ENCODE results near the gene ALG8. TPM values are rescaled to one million over a fixed set of nuclear protein-coding genes. Genes with fewer than 3 reads are reported as not detected.
"Not testable (repeated sequence)": the region's sequence is repeated elsewhere in the genome, so short reads cannot be mapped to it uniquely, and the experiment has no call there.

Gene ALG8
- total RNA-seq, 1 donor from 2014 or later, result 27.0 TPM

GRCh38 chr11:78079232-78080083 is 60.0 kb downstream of the ALG8 start, which contains the start of gene NDUFC2:
Gene NDUFC2 (minus strand): TSS chr11:78079862. CDS start chr11:78079744, 118 bp downstream.
- intact Hi-C loops (cut with DNase I), result loop anchor here (5.0 kb wide), 1 partner anchor 343 kb away; no protein-coding TSS in a partner anchor
- Histone ChIP-seq H3K4me1 (peaks cover 10 to 28% of the 10 kb centered on the region in 2 donors), H3K27ac (peak within 1 kb of the TSS; percentile 85 to 86), H3K36me3 (no peaks in the 10 kb centered on the region), H3K9me3 (no peaks in the 10 kb centered on the region), H3K4me3 (peak within 1 kb of the TSS; percentile 85 to 86), H3K27me3 (no peaks in the 10 kb centered on the region)
- DNase-seq (ENCODE audit: low spot score in 2 of 2), result peak in 1 of 2 donors; percentile 84
- TF ChIP-seq CTCF (IDR thresholded peaks at IDR 0.05), result no peak

GRCh38 chr11:78078218-78079167 is 60.9 kb downstream of the ALG8 start:
- H3K4me3 ChIP-seq, result peak overlapping the region; percentile 85 to 86
- H3K4me1 ChIP-seq, result peaks cover 10 to 28% of the 10 kb centered on the region in 2 donors
- H3K9me3 ChIP-seq, result no peaks in the 10 kb centered on the region
- intact Hi-C loops (cut with DNase I), result loop anchor here (5.0 kb wide), 1 partner anchor 344 kb away; no protein-coding TSS in a partner anchor
- peak overlapping the region in 1 of 2 donors; percentile 86 for H3K27ac ChIP-seq
- no peak for TF ChIP-seq CTCF (IDR thresholded peaks at IDR 0.05)
- DNase-seq (ENCODE audit: low spot score in 2 of 2), result no peak
- no peaks in the 10 kb centered on the region for H3K27me3 ChIP-seq
- H3K36me3 ChIP-seq, result no peaks in the 10 kb centered on the region

- intact Hi-C loops (cut with DNase I), result loop anchor here (5.0 kb wide), 1 partner anchor 345 kb away; no protein-coding TSS in a partner anchor
- H3K9me3 ChIP-seq; H3K36me3 ChIP-seq; DNase-seq (ENCODE audit: low spot score in 2 of 2); H3K27ac ChIP-seq; H3K27me3 ChIP-seq: not testable (repeated sequence)
- Histone ChIP-seq H3K4me1 (peaks cover 10 to 28% of the 10 kb centered on the region in 2 donors), H3K4me3 (peak overlapping the region; percentile 85 to 86)
These were observed 61.8 kb downstream of the ALG8 start for GRCh38 chr11:78077592-78077991.

- Histone ChIP-seq H3K27ac (no peak overlapping the region), H3K4me3 (no peak overlapping the region), H3K36me3 (peaks cover 5 to 7% of the 10 kb centered on the region in 2 donors), H3K4me1 (peaks cover 10 to 28% of the 10 kb centered on the region in 2 donors), H3K27me3 (no peaks in the 10 kb centered on the region), H3K9me3 (no peaks in the 10 kb centered on the region)
- intact Hi-C loops (cut with DNase I), result loop anchor here (5.0 kb wide), 1 partner anchor 345 kb away; no protein-coding TSS in a partner anchor
- TF ChIP-seq CTCF (IDR thresholded peaks at IDR 0.05), result no peak
- DNase-seq (ENCODE audit: low spot score in 2 of 2), result no peak
These were observed 62.6 kb downstream of the ALG8 start for GRCh38 chr11:78076733-78077403.

- no peak for DNase-seq (ENCODE audit: low spot score in 2 of 2)
- no peaks in the 10 kb centered on the region for H3K9me3 ChIP-seq
- intact Hi-C loops (cut with DNase I), result loop anchor here (5.0 kb wide), 1 partner anchor 348 kb away; no protein-coding TSS in a partner anchor
- H3K36me3 ChIP-seq, result peaks cover 13 to 16% of the 10 kb centered on the region in 2 donors
- H3K4me3 ChIP-seq, result no peak overlapping the region
- no peak for TF ChIP-seq CTCF (IDR thresholded peaks at IDR 0.05)
- peaks cover 10 to 23% of the 10 kb centered on the region in 2 donors for H3K4me1 ChIP-seq
- H3K27ac ChIP-seq, result no peak overlapping the region
- no peaks in the 10 kb centered on the region for H3K27me3 ChIP-seq
These were observed 64.7 kb downstream of the ALG8 start for GRCh38 chr11:78074756-78075155.

Measured in ascending aorta (tissue), 2 donors.